CD4-positive, alpha-beta T cell treated with Interleukin-12 subunit alpha and Interleukin-12 subunit beta, for 1 hour (primary cell): ENCODE data around the gene MOCS3.
"Not testable (repeated sequence)": the region's sequence is repeated elsewhere in the genome, so short reads cannot be mapped to it uniquely, and the experiment has no call there.

ENCODE experiments used
- DNase-seq: peaks from one replicate; pipeline ENCODE4 v3.0.0-alpha.2; 2020

MOCS3 gene

GRCh38 chr20:50932016-50932485 is 26.6 kb upstream of the MOCS3 start:
- no peak for DNase-seq

- DNase-seq = no peak
Measured at GRCh38 chr20:50932691-50933280, 25.8 kb upstream of the MOCS3 start.

GRCh38 chr20:50933589-50933988 is 25.0 kb upstream of the MOCS3 start:
- no peak for DNase-seq

GRCh38 chr20:50943069-50943468 is 15.5 kb upstream of the MOCS3 start:
- no peak for DNase-seq

- DNase-seq = no peak
Measured at GRCh38 chr20:50948132-50948785, 10.4 kb upstream of the MOCS3 start.

- DNase-seq = no peak
Measured at GRCh38 chr20:50953196-50953595, 5.4 kb upstream of the MOCS3 start.

- no peak for DNase-seq
Measured at GRCh38 chr20:50953821-50954220, 4.8 kb upstream of the MOCS3 start.

- no peak for DNase-seq
Measured at GRCh38 chr20:50957276-50957675, 1.3 kb upstream of the MOCS3 start.

GRCh38 chr20:50957798-50958614 is 612 bp upstream of the MOCS3 start, which contains the start of gene DPM1:
TSS of gene DPM1 (minus strand) at chr20:50958532. CDS start at chr20:50958523, 9 bp downstream.
- DNase-seq = peak; percentile 91

- DNase-seq = no peak
Measured at GRCh38 chr20:50959543-50960126, 1.0 kb downstream of the MOCS3 start.

- no peak for DNase-seq
Measured at GRCh38 chr20:50967586-50967985, 9.0 kb downstream of the MOCS3 start.

GRCh38 chr20:50968289-50968688 is 9.7 kb downstream of the MOCS3 start:
- DNase-seq = no peak

- DNase-seq = no peak
Measured at GRCh38 chr20:50969435-50969834, 10.8 kb downstream of the MOCS3 start.

- no peak for DNase-seq
Measured at GRCh38 chr20:50969912-50970311, 11.3 kb downstream of the MOCS3 start.

- DNase-seq = no peak
Measured at GRCh38 chr20:50975701-50976330, 17.2 kb downstream of the MOCS3 start.

GRCh38 chr20:50977066-50978021 is 18.7 kb downstream of the MOCS3 start:
- DNase-seq = no peak

GRCh38 chr20:50978533-50978932 is 19.9 kb downstream of the MOCS3 start:
- DNase-seq = not testable (repeated sequence)

- DNase-seq = no peak
Measured at GRCh38 chr20:50980071-50980681, 21.6 kb downstream of the MOCS3 start.

- peak; percentile 64 for DNase-seq
Measured at GRCh38 chr20:50980851-50981713, 22.5 kb downstream of the MOCS3 start.

GRCh38 chr20:50981714-50982048 is 23.1 kb downstream of the MOCS3 start:
- no peak for DNase-seq
